ENCODE results near the gene TRIM49.
"Not testable (repeated sequence)": the region's sequence is repeated elsewhere in the genome, so short reads cannot be mapped to it uniquely, and the experiment has no call there.

DNA sequence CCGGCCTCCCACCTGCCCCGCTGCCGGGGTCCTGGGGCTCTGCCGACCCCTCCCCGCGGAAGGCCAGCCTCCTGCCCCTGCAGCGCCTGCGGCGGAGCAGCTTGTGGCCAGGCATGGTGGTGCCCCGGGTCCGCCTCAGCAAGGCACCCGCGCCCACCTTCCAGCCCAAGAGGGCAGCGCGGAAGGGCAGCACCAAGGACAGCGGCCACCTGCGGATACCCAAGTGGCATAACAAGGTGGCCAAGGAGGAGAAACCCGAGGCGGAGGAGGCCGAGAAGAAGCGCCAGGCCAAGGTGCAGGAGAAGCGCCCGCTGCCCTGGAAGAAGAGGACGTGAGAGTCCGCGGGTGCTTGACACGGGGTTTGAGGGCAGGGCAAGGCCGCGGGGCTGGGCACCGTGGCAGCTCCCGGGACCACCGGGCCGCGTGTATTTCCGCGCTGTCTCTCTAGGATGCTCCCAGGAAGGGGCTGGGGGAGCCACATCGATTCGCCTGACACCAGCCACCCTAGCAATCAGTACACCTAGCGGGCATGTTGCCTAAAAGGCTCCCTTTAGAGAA lies 20.8 kb downstream of the TRIM49 start:
- TF ChIP-seq, protein P1, sequence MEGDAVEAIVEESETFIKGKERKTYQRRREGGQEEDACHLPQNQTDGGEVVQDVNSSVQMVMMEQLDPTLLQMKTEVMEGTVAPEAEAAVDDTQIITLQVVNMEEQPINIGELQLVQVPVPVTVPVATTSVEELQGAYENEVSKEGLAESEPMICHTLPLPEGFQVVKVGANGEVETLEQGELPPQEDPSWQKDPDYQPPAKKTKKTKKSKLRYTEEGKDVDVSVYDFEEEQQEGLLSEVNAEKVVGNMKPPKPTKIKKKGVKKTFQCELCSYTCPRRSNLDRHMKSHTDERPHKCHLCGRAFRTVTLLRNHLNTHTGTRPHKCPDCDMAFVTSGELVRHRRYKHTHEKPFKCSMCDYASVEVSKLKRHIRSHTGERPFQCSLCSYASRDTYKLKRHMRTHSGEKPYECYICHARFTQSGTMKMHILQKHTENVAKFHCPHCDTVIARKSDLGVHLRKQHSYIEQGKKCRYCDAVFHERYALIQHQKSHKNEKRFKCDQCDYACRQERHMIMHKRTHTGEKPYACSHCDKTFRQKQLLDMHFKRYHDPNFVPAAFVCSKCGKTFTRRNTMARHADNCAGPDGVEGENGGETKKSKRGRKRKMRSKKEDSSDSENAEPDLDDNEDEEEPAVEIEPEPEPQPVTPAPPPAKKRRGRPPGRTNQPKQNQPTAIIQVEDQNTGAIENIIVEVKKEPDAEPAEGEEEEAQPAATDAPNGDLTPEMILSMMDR (IDR thresholded peaks at IDR 0.05) = not testable (repeated sequence)
- TF ChIP-seq POLR2A (IDR thresholded peaks at IDR 0.05) = not testable (repeated sequence)
